CD1c-positive myeloid dendritic cell (primary cell): ENCODE results near the gene ZNF587B.
"Not testable (repeated sequence)": the region's sequence is repeated elsewhere in the genome, so short reads cannot be mapped to it uniquely, and the experiment has no call there.

Experiments used
- DNase-seq: peaks from one replicate; pipeline ENCODE4 v3.0.0-alpha.2; 2016; ENCODE audit errors: extremely low spot score

The ZNF587B gene

GRCh38 chr19:57818378-57818777 lies 11.7 kb upstream of the ZNF587B start:
- no peak for DNase-seq

DNA sequence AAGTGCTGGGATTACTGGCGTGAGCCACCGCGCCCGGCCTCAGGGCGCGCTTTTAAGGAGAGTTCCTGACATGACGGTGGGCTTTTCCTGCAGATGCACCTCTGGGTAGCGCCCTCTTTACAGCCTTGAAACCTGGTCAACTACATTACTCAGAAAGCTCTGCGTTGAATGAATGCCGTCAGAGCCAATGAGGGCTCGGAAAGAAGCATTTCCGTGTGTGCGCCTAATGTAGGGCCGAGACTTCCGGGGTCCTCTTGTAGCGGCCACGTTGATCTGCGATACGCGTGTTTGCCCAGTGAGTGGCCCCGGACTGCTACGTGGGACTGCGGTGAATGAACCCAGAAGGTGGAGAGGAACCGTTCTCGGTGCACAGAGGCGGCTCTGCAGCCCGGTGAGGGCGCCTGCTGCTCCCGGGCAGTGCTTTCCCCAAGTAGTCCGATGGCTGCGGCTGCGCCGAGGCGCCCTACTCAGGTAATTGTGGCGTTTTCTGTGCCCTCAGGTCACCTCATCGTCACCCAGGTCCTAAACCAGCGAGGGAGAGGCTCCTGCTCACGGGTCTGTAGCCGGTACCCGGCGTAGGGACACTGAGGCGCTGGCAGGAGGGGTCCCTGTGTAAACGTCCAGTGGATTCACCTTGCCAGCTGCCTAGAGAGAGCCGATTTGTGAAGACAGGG lies 10.5 kb upstream of the ZNF587B start:
- peak; percentile 93 for DNase-seq

DNA sequence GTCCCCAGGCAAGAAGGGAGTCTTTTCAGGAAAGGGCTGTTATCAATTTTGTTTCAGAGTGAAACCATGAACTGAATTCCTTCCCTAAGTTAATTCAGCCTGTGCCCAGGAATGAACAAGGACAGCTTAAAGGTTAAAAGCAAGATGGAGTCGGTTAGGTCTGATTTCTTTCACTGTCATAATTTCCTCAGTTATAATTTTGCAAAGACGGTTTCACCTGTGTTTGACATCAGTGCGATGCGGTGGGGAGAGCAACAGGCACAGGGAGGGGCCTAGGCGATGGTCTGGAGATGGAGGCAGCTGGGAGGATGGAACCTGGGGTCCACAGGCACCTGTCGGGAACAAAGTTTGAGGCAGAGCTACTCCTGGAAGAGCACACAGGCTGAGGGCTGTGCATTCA lies 9.5 kb upstream of the ZNF587B start:
- DNase-seq: no peak

DNA sequence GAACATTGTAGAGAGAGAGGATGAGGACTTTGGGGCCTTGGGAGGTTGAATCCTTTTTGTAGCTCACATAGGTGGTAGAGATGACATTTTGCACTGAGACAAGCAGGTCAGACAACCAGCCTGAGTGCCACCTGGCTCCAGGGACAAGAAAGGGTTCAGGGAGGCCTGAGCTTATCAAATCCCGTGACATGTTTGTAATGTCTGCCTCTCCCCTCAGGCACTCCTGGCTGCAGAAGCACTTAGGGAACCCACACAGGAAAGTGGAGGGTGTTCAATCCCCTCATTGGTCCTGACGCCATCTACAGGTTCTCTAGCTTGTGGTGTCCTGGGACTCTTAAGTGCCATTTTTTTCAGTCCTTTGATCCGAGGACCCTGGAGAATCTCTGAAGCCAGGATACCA lies 9.0 kb upstream of the ZNF587B start:
- not testable (repeated sequence) for DNase-seq

DNA sequence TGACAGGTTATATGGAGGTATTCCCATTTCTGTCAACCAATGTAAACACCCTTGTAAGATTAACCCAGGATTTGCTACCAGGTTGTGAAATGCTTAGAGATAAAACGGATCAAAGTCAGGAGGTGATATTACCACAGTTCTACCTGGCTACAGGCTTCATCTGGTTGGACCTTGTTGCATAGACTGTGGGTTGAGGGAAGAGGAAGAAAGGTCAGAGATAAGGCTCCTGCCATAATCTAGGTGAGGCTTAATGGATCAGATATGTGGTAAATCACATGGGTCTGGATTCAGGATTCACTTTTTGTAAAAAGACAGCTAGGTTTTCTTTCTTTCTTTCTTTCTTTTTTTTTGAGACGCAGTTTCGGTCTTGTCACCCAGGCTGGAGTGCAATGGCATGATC lies 8.6 kb upstream of the ZNF587B start:
- DNase-seq: not testable (repeated sequence)

DNA sequence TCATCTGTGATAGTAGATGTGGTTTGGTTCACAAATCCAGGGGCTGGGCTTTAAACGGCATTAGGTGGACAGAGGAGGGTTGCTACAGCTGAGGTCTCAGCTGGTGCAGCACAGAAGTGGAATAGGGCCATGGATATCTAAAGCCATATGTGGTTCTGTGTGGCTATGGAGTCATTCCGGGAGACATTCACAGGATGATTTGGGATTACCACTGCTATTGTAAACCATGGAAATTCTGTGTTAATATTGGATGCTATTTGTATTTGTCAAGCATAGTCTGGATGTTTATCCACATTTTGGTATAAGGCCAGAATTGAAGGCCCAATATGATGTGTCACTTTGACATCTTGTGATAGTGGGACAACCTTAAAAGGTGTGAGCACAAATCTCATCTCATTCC lies 6.9 kb upstream of the ZNF587B start:
- not testable (repeated sequence) for DNase-seq

DNA sequence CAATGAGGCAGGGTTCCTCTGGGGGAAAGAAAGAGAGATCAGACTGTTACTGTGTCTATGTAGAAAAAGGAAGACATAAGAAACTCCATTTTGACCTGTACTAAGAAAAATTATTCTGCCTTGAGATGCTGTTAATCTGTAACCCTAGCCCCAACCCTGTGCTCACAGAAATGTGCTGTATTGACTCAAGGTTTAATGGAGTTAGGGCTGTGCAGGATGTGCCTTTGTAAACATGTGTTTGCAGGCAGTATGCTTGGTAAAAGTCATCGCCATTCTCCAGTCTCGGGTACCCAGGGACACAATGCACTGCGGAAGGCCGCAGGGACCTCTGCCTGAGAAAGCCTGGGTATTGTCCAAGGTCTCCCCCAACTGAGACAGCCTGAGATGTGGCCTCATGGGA lies 6.5 kb upstream of the ZNF587B start:
- DNase-seq: not testable (repeated sequence)

- no peak for DNase-seq
These were observed 4.6 kb upstream of the ZNF587B start for GRCh38 chr19:57825511-57825910.

DNA sequence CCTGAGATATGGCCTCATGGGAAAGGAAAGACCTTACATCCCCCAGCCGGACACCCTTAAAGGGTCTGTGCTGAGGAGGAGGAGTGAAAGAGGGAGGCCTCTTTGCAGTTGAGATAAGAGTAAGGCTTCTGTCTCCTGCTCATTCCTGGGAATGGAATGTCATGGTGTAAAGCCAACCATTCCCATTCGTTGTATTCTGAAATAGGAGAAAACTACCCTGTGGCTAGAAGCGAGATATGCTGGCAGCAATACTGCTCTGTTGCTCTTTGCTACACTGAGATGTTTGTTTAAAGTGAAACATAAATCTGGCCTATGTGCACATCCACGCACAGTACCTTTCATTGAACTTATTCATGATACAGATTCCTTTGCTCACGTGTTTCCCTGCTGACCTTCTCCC lies 783 bp upstream of the ZNF587B start:
- DNase-seq: no peak

GRCh38 chr19:57836991-57837390 lies 6.9 kb downstream of the ZNF587B start:
- peak; percentile 10 for DNase-seq

DNA sequence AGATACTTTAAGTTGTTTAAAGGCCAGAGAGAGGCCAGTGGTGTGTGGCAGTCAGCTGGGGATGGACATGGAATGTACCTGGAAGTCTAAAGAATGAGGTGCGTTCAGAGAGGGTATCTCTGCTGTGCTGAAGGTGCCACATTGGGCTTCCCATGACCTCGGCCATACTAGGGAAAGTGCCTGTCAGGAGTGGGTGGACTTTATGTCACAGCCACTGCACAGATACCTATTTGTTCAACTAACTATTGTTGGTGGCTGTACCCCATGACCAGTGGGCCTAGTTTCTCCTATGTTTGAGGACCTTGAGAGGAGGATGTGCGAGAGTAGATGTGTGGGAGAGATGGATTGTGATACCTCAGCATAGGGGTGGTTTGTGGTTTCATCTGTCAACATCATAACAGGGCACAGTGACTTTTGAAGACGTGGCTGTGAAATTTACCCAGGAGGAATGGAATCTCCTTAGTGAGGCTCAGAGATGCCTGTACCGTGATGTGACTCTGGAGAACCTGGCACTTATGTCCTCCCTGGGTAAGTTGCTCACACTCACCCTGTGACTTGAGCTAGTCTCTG lies 8.6 kb downstream of the ZNF587B start:
- not testable (repeated sequence) for DNase-seq

DNA sequence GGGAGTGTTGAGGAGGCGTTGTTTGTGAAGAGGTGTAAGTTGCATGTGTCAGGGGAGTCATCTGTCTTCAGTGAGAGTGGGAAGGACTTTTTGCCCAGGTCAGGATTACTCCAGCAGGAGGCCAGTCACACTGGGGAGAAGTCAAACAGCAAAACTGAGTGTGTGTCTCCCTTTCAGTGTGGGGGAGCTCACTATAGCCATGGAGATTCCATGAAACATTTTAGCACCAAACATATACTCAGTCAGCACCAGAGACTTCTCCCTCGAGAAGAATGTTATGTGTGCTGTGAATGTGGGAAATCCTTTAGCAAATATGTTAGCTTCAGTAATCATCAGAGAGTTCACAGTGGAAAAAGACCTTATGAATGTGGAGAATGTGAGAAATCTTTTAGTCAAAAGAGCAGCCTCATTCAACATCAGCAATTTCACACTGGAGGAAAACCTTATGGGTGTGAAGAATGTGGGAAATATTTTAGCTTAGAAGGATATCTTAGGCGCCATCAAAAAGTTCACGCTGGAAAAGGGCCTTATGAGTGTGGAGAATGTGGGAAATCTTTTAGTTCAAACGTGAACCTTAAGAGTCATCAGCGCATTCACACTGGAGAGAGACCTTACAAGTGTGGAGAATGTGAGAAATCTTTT lies 11.1 kb downstream of the ZNF587B start:
- DNase-seq: no peak

GRCh38 chr19:57847164-57847563 lies 17.1 kb downstream of the ZNF587B start:
- DNase-seq: not testable (repeated sequence)

DNA sequence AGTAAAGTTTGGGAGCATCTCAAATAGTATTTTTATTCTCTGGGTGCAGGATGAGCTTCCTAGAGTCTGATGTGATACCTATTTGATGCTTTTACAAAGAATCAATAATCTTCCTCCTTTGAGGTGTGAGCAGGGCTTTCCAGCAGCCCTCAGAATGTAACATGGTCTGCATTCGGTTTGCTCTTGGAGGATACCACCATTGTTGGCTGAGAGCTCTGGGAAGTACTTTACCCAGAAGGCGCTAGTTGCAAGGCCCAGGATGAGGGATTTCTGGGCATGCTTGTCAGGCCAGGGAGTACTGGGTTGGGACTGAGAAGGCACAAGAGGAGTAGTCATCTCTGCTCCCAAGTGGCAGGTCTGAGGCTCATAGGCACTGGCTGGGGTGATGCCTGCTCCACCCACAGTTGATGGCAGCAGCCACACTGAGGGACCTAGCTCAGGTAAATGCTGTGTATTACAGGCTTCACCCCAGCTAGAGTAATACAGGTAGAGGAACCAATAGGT lies 19.1 kb downstream of the ZNF587B start:
- DNase-seq: not testable (repeated sequence)

DNA sequence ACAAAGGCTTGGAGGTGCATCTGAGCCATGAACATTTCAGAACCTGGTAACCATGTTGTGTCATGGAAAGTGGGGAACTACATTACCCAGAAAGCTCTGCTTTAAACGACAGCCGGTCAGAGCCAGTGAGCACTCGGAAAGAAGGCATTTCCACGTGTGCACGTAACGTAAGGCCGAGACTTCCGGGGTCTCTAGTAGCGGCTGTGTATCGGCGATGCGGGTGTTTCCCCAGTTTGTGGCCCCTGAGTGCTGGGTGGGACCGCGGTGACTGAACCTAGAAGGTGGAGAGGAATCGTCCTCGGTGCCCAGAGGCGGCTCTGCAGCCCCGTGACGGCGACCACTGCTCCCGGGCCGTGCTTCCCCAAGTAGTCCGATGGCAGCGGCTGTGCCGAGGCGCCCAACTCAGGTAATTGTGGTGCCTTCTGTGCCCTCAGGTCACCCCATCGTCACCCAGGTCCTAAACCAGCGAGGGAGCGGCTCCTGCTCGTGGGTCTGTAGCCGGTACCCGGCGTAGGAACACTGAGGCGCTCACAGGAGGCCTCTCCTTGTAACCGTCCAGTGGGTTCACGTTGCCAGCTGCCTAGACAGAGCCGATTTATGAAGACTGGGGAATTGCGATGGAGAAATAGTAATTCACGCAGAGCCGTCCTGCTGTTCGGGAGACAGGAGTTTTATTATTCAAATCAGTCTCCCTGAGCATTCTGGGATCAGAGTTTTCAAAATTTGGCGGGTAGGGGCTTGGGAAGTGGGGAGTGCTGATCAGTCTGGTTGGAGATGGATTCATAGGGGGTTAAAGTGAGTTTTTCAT lies 19.8 kb downstream of the ZNF587B start, which contains the start of gene ZNF587:
Gene ZNF587, plus strand, starts transcription at position 194 of the 808 bp plus-strand sequence. Its CDS starts 180 bp downstream, at position 374.
- peak; percentile 90 for DNase-seq

DNA sequence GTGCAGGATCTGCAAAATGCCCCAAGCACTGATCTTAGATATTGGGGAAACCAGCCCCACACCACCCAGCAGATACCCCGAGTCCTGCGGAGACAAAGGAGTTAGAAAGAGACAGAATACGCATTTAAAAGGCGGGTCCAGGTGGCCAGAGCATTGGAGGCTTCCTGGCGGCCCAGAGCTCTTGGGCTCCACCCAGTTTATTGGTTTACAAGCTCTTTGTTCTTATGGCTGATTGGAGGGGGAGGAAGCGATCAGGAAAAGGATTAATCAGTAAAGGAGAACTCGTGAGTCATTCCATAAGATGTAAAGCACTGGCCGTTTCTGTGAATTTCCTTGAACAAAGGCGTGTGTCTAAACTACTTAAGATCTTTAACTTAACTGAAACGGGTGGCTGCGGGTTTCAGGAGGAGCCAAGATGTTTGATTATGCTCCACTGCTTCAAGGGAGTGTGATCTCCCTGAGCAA lies 20.5 kb downstream of the ZNF587B start:
- DNase-seq: peak; percentile 15

DNA sequence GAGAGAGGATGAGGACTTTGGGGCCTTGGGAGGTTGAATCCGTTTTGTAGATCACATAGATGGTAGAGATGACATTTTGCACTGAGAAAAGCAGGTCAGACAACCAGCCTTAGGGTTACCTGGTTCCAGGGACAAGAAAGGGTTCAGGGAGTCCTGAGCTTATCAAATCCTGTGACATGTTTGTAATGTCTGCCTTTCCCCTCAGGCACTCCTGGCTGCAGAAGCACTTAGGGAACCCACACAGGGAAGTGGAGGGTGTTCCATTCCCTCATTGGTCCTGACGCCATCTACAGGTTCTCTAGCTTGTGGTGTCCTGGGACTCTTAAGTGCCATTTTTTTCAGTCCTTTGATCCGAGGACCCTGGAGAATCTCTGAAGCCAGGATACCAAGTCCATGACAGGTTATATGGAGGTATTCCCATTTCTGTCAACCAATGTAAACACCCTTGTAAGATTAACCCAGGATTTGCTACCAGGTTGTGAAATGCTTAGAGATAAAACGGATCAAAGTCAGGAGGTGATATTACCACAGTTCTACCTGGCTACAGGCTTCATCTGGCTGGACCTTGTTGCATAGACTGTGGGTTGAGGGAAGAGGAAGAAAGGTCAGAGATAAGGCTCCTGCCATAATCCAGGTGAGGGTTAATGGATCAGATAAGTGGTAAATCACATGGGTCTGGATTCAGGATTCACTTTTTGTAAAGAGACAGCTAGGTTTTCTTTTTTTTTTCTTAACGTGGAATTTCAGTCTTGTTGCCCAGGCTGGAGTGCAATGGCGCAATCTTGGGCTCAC lies 21.9 kb downstream of the ZNF587B start:
- not testable (repeated sequence) for DNase-seq

DNA sequence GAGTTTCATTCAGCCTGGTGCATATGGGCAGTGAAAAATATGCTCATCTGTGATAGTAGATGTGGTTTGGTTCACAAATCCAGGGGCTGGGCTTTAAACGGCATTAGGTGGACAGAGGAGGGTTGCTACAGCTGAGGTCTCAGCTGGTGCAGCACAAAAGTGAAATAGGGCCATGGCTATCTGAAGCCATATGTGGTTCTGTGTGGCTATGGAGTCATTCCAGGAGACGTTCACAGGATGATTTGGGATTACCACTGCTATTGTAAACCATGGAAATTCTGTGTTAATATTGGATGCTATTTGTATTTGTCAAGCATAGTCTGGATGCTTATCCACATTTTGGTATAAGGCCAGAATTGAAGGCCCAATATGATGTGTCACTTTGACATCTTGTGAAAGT lies 24.0 kb downstream of the ZNF587B start:
- DNase-seq: not testable (repeated sequence)

- DNase-seq: not testable (repeated sequence)
These were observed 32.3 kb downstream of the ZNF587B start for GRCh38 chr19:57862351-57862750.

GRCh38 chr19:57867868-57868492 lies 37.9 kb downstream of the ZNF587B start:
- DNase-seq: no peak

- DNase-seq: not testable (repeated sequence)
These were observed 39.6 kb downstream of the ZNF587B start for GRCh38 chr19:57869655-57870054.
